ENCODE measurements around the gene RAB31. TPM values are rescaled to one million over a fixed set of nuclear protein-coding genes. Genes with fewer than 3 reads are reported as not detected.
A peak's percentile ranks its signal among the peaks of the same experiment; 100 is the strongest.

RAB31 gene
- total and polyA plus RNA-seq, 2 experiments from 2014 or later: 26.0 to 81.8 TPM

GRCh38 chr18:9827211-9827792, 119.2 kb downstream of the RAB31 start:
- Histone ChIP-seq H3K4me1 (ENCODE audit: insufficient read depth) (peaks cover 9% of the 10 kb centered on the region), H3K9me3 (ENCODE audit: low read depth) (no peaks in the 10 kb centered on the region), H3K79me2 (no peaks in the 10 kb centered on the region), H3K27ac (peak overlapping the region; percentile 33), H3K36me3 (replicated peaks; ENCODE audit: insufficient read depth, low read depth) (no peaks in the 10 kb centered on the region), H3K27me3 (no peaks in the 10 kb centered on the region), H3K4me3 (no peak overlapping the region), H3K9me2 (replicated peaks; ENCODE audit: insufficient read depth) (no peaks in the 10 kb centered on the region), H2AFZ (no peak overlapping the region), H3K4me2 (no peak overlapping the region), H4K20me1 (ENCODE audit: insufficient read depth, poor library complexity, severe bottlenecking) (no peaks in the 10 kb centered on the region)
- TF ChIP-seq, protein P1, sequence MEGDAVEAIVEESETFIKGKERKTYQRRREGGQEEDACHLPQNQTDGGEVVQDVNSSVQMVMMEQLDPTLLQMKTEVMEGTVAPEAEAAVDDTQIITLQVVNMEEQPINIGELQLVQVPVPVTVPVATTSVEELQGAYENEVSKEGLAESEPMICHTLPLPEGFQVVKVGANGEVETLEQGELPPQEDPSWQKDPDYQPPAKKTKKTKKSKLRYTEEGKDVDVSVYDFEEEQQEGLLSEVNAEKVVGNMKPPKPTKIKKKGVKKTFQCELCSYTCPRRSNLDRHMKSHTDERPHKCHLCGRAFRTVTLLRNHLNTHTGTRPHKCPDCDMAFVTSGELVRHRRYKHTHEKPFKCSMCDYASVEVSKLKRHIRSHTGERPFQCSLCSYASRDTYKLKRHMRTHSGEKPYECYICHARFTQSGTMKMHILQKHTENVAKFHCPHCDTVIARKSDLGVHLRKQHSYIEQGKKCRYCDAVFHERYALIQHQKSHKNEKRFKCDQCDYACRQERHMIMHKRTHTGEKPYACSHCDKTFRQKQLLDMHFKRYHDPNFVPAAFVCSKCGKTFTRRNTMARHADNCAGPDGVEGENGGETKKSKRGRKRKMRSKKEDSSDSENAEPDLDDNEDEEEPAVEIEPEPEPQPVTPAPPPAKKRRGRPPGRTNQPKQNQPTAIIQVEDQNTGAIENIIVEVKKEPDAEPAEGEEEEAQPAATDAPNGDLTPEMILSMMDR (IDR thresholded peaks at IDR 0.05; ENCODE audit: poor library complexity): no peak
- TF ChIP-seq EZH2phosphoT487 (IDR thresholded peaks at IDR 0.05; ENCODE audit: low read depth, severe bottlenecking, unreplicated experiment): no peak
- TF ChIP-seq EZH2 (IDR thresholded peaks at IDR 0.05; ENCODE audit: borderline replicate concordance): no peak
- DNase-seq (ENCODE audit: low spot score): no peak
- WGBS (ENCODE audit: low lambda C conversion rate, missing lambda C conversion rate): 94% methylated on average over 7 of the region's 7 CpGs

DNA sequence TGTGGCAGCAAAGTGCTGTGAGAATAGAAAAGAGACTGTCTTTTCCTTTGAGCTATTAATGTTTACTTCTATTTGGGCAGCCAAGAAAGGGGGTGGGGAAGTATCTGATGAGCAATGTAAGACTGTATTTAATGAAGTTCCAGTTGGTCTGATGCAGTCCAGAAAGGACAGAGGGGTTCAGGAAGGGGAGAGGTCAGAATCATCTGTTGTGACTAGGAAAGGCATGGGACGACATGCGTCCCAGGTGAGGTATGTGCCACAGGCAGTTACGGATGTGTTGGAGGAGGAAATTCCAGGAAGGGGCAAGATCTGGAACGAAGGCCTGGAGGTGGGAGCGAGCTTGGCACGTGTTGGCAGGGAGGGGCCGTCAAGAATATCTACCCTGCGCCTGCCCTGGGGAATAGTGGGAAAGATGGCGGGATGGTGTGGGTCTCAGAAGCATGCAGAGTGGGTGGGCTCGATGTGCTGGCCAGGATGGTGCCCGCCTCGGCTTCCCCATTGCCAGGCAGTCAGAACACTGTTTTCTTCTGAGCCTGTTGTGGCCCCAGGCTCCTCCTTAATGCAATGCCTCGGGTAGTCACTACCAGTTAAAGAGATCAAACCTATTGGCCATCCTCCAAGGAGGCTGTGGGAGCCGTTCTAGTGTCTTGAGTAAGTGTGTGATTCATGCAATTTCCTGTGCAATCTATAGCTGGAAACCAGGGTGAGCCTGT, 119.8 kb downstream of the RAB31 start:
- Histone ChIP-seq H2AFZ (no peak overlapping the region), H3K9me2 (replicated peaks; ENCODE audit: insufficient read depth) (no peaks in the 10 kb centered on the region), H4K20me1 (ENCODE audit: insufficient read depth, poor library complexity, severe bottlenecking) (no peaks in the 10 kb centered on the region), H3K27ac (peak overlapping the region; percentile 33), H3K79me2 (no peaks in the 10 kb centered on the region), H3K4me1 (ENCODE audit: insufficient read depth) (peaks cover 9% of the 10 kb centered on the region), H3K36me3 (replicated peaks; ENCODE audit: insufficient read depth, low read depth) (no peaks in the 10 kb centered on the region), H3K27me3 (no peaks in the 10 kb centered on the region), H3K4me3 (no peak overlapping the region), H3K9me3 (ENCODE audit: low read depth) (no peaks in the 10 kb centered on the region), H3K4me2 (no peak overlapping the region)
- 80% methylated on average over 14 of the region's 14 CpGs for WGBS (ENCODE audit: low lambda C conversion rate, missing lambda C conversion rate)
- TF ChIP-seq EZH2phosphoT487 (IDR thresholded peaks at IDR 0.05; ENCODE audit: low read depth, severe bottlenecking, unreplicated experiment) (no peak), EZH2 (IDR thresholded peaks at IDR 0.05; ENCODE audit: borderline replicate concordance) (no peak)
- TF ChIP-seq, protein P1 (IDR thresholded peaks at IDR 0.05; ENCODE audit: poor library complexity): no peak
- DNase-seq (ENCODE audit: low spot score): peak; percentile 62

DNA sequence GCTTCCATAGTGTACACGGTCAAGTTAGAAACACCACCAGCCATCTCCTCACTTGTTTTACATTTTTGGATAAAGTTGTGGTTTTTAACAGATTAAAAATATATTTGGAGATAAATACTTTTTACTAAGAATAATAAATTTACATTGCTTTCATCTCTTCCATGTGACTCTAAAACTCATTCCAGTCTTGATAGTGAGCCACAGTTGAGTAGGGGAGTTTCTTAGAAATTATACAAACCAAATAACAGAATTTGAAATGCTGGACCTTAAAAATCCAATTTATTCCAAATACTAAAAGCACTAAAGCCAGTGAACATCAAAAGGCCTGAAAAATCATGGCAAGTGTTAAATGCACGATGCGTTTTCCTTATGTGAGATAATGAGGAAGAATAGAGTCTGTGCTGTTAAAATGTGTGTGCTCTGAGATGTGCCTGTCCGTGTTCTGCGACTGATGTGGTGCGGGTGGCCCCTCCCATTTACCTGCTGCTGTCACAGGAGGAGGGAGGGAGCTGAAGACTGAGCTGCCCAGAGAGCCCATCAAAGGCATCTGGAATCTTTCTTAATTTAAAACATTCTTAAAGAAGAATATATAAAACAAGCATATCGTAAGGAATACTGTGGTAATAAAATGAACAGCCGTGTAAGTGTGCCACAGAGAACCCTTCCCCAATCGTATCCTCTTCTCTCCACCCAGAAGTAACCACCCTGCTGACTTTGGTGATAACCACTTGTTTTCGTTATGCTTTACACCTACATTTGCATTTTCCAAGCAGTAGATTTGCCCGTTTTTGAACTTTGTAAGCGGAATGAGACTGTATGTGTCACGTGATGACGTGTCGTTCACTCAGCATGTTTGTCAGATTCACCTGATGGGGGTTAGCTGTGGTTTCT, 120.7 kb downstream of the RAB31 start:
- DNase-seq (ENCODE audit: low spot score): no peak
- no peaks in the 10 kb centered on the region for H3K79me2 ChIP-seq
- no peak overlapping the region for H3K4me2 ChIP-seq
- H3K27ac ChIP-seq: no peak overlapping the region
- no peak overlapping the region for H3K4me3 ChIP-seq
- peaks cover 9% of the 10 kb centered on the region for H3K4me1 ChIP-seq (ENCODE audit: insufficient read depth)
- WGBS (ENCODE audit: low lambda C conversion rate, missing lambda C conversion rate): 84% methylated on average over 15 of the region's 15 CpGs
- no peaks in the 10 kb centered on the region for H4K20me1 ChIP-seq (ENCODE audit: insufficient read depth, poor library complexity, severe bottlenecking)
- no peaks in the 10 kb centered on the region for H3K9me2 ChIP-seq (replicated peaks; ENCODE audit: insufficient read depth)
- H3K27me3 ChIP-seq: no peaks in the 10 kb centered on the region
- no peak overlapping the region for H2AFZ ChIP-seq
- TF ChIP-seq EZH2phosphoT487 (IDR thresholded peaks at IDR 0.05; ENCODE audit: low read depth, severe bottlenecking, unreplicated experiment) (no peak), EZH2 (IDR thresholded peaks at IDR 0.05; ENCODE audit: borderline replicate concordance) (no peak)
- TF ChIP-seq, protein P1 (IDR thresholded peaks at IDR 0.05; ENCODE audit: poor library complexity): no peak
- no peaks in the 10 kb centered on the region for H3K36me3 ChIP-seq (replicated peaks; ENCODE audit: insufficient read depth, low read depth)
- no peaks in the 10 kb centered on the region for H3K9me3 ChIP-seq (ENCODE audit: low read depth)
